Activated naive CD8-positive, alpha-beta T cell treated with anti-CD3 and anti-CD28 coated beads, Interleukin-2, amount 50 U/mL, for 24 hours (primary cell): Measurements from ENCODE around the gene TOM1.

Experiments used
- ATAC-seq: fragments of 150-1000 bp; cut with Tn5 transposase; one replicate; pipeline ENCODE4 v1.10.0; 2021
- DNase-seq: peaks from one replicate; pipeline ENCODE4 v3.0.0; 2021
- H3K27ac Mint-ChIP-seq: one replicate; pipeline ENCODE4 v1.8.0; 2021; ENCODE audit warnings: mild to moderate bottlenecking, mixed read lengths
- H3K27me3 Mint-ChIP-seq: one replicate; pipeline ENCODE4 v1.8.0; 2021; ENCODE audit warnings: mixed read lengths
- H3K36me3 Mint-ChIP-seq: one replicate; pipeline ENCODE4 v1.8.0; 2021; ENCODE audit warnings: low read depth, mixed read lengths
- H3K4me1 Mint-ChIP-seq: one replicate; pipeline ENCODE4 v1.8.0; 2021; ENCODE audit warnings: mixed read lengths
- H3K4me3 Mint-ChIP-seq: one replicate; pipeline ENCODE4 v1.8.0; 2021; ENCODE audit warnings: mild to moderate bottlenecking, moderate library complexity, mixed read lengths
- H3K9me3 Mint-ChIP-seq: one replicate; pipeline ENCODE4 v1.8.0; 2021; ENCODE audit warnings: mixed read lengths

TOM1 gene

DNA sequence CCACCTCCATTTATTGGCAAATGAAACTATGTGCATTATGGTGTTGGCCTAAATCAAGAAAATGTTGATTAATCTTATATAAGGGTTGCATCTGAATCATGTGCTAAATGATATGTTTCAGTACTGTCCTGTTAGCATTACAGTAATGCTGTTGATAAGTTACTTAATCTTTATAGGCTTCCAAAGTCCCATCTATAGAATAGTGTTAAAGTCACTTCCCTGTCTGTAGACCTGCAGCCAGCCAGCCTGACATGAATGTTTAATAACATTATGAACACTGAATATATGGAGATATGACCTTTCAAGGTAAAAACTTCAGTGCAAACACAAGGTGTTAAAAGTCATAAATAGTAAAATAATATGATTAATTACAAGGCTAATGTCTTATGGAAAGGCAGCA, 3.6 kb upstream of the TOM1 start:
- no peaks in the 10 kb centered on the region for H3K9me3 Mint-ChIP-seq
- H3K4me3 Mint-ChIP-seq: no peak overlapping the region
- DNase-seq (no peak), ATAC-seq (no peak)
- H3K27ac Mint-ChIP-seq: no peak overlapping the region
- H3K27me3 Mint-ChIP-seq: no peaks in the 10 kb centered on the region
- peaks cover 33% of the 10 kb centered on the region for H3K36me3 Mint-ChIP-seq
- H3K4me1 Mint-ChIP-seq: peaks cover 25% of the 10 kb centered on the region

DNA sequence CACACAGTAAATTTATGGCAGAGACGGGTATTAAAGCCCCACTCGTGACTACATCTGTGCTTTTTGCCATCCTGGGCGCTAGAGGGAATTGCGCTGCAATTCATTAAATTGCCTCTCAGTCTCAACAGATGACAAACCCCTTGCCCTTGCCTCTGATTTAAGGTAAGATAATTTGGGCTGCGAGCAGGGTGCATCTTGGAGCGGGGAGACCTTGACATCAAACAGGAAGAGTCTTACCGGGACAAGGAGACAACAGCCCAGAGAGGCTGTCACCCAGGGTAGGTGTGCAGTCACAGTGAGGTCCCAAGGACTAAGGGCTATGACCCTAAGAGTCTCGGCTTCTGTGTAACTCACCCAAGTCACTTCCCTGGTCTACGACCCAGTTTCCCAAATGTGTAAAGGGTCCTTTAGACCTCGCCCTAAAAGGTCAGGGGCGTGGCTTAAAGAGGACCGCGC, 449 bp upstream of the TOM1 start:
- DNase-seq: no peak
- peak; percentile 38 for ATAC-seq
- H3K4me1 Mint-ChIP-seq: peaks cover 44% of the 10 kb centered on the region
- H3K36me3 Mint-ChIP-seq: peaks cover 11% of the 10 kb centered on the region
- no peaks in the 10 kb centered on the region for H3K9me3 Mint-ChIP-seq
- H3K4me3 Mint-ChIP-seq: peak overlapping the region; percentile 83
- H3K27me3 Mint-ChIP-seq: no peaks in the 10 kb centered on the region
- peak overlapping the region; percentile 87 for H3K27ac Mint-ChIP-seq

DNA sequence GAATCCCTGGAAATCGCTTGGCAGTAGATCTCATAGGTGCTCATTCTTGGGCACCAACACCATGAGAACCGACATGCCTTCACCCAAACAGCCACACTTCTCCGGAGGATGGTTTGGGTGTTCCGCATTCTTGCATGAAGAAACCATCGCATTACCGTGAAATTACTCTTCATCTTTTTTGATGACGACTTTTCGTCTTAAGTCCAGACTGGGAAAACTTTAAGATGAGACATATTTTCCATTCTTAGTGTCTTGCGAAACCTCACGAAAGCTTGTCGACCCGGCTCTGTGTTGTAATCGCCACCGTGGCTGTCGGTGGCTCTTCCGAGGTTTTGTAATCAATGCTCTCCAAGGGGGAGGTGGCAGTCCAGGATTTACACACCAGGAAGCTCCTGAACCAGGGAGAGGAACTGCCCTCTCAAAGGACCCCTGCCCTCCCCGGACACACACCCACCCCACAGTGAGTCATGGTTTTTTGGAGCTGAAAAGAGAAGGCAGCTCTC, 1.7 kb downstream of the TOM1 start:
- peak overlapping the region; percentile 83 for H3K4me3 Mint-ChIP-seq
- H3K4me1 Mint-ChIP-seq: peaks cover 56% of the 10 kb centered on the region
- H3K9me3 Mint-ChIP-seq: no peaks in the 10 kb centered on the region
- H3K27me3 Mint-ChIP-seq: no peaks in the 10 kb centered on the region
- DNase-seq (no peak), ATAC-seq (no peak)
- H3K27ac Mint-ChIP-seq: peak overlapping the region; percentile 60
- H3K36me3 Mint-ChIP-seq: peaks cover 10% of the 10 kb centered on the region

DNA sequence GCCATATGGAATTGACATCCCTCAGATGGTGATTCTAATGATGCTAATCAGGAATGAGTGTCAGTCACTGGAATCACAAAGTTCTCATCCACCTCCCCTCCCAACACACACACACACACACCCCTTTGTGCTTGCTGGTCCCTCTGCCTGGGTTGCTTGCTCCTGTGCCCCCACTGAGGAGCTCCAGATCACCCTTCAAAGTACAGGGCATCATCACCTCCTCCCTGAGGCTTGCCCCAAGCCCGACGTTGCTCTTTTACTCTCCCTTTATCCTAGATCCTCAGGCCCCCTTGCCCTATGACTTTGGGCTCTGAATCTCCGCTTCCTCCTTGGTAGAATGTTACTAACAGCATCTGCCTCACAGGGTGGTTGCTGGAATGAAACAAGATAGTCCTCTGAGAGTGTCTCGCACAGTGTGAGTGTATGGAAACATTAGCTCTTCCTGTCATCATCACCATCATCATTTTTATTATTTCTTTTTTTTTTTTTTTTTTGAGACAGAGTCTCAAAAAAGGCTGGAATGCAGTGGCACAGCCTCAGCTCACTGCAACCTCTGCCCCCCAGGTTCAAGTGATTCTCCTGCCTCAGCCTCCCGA, 3.4 kb downstream of the TOM1 start:
- no peak overlapping the region for H3K27ac Mint-ChIP-seq
- H3K27me3 Mint-ChIP-seq: no peaks in the 10 kb centered on the region
- no peaks in the 10 kb centered on the region for H3K9me3 Mint-ChIP-seq
- ATAC-seq: no peak
- no peak for DNase-seq
- peaks cover 3% of the 10 kb centered on the region for H3K36me3 Mint-ChIP-seq
- peaks cover 67% of the 10 kb centered on the region for H3K4me1 Mint-ChIP-seq
- no peak overlapping the region for H3K4me3 Mint-ChIP-seq

DNA sequence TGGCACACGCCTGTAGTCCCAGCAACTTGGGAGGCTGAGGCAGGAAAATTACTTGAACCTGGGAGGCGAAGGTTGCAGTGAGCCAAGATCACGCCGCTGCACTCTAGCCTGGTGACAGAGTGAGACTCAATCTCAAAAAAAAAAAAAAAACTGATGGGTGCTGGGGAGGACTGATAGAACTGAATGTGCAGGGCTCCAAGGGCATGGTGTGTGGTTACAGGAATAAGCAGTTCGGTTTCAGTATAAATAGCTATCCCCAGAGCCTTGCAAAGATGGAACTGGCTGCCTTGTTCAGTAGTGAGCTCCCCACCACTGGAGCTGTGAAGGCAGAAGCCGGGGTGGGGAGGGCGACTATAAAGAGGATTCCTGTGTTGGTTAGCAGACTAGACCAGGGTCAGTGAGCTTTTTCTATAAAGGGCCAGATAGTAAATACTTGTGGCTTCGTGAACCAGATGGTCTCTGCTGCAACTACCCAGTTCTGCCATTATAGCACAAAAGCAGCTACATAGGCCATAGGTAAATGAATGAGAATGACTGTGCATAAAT, 5.9 kb downstream of the TOM1 start:
- no peak overlapping the region for H3K4me3 Mint-ChIP-seq

DNA sequence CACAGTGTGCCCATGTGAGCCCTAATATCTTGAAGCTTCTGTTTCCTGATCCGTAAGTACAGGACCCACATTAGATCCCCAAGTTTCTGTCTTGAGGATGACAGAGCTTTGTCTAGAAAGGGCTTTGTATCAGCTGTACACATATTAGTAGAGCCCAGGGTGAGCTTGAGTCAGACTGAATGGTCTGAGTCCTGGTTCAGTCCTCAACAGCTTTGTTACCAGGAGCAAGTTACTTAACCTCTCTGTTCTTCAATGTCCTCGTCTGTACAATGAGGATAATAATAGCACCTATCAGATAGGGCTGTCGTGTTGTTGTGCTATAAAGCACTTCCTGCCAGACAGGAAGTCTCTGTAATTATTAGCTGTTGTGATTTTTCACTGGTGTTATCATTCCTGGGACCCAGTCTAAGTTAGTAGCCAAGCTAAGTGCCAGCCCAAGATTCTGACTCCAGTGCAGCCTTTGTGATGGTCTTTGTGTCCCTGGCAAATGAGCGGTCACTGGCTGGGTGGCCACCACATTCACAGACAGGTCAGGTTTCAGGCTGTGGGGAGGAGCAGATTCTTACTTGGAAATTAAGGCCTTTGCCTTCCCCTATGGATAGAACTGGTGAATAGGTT, 6.8 kb downstream of the TOM1 start:
- DNase-seq (no peak), ATAC-seq (no peak)
- peaks cover 78% of the 10 kb centered on the region for H3K4me1 Mint-ChIP-seq
- no peaks in the 10 kb centered on the region for H3K27me3 Mint-ChIP-seq
- no peak overlapping the region for H3K27ac Mint-ChIP-seq
- H3K36me3 Mint-ChIP-seq: peaks cover 3% of the 10 kb centered on the region
- H3K4me3 Mint-ChIP-seq: no peak overlapping the region
- H3K9me3 Mint-ChIP-seq: no peaks in the 10 kb centered on the region

More for the DNA sequence above, 5.9 kb downstream of the TOM1 start:
- H3K4me1 Mint-ChIP-seq: peaks cover 74% of the 10 kb centered on the region
- ATAC-seq (no peak), DNase-seq (no peak)
- peaks cover 3% of the 10 kb centered on the region for H3K36me3 Mint-ChIP-seq
- no peak overlapping the region for H3K27ac Mint-ChIP-seq
- no peaks in the 10 kb centered on the region for H3K27me3 Mint-ChIP-seq
- no peaks in the 10 kb centered on the region for H3K9me3 Mint-ChIP-seq

DNA sequence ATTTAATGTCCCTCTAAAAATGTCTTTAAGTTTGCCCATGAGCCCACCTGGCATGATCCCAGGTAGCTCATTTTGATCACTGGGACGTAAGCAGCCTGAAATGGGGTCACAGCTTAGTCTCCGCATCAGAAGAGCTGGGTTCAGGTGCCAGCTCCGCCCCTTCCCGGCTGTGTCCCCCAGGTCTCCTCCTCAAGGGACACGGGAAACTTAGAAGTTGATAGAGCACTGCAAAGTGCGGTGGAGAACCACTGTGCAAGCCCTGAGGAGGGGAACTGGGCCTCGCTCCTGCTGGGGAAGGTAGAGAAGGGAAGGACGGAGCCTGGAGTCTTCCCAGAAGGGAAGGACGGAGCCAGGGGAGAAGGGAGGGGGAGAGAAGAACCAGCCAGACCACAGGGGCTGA, 7.7 kb downstream of the TOM1 start:
- no peaks in the 10 kb centered on the region for H3K27me3 Mint-ChIP-seq
- H3K4me1 Mint-ChIP-seq: peaks cover 80% of the 10 kb centered on the region
- DNase-seq: no peak
- ATAC-seq: no peak
- H3K9me3 Mint-ChIP-seq: no peaks in the 10 kb centered on the region
- H3K4me3 Mint-ChIP-seq: no peak overlapping the region
- H3K36me3 Mint-ChIP-seq: peaks cover 3% of the 10 kb centered on the region
- no peak overlapping the region for H3K27ac Mint-ChIP-seq

DNA sequence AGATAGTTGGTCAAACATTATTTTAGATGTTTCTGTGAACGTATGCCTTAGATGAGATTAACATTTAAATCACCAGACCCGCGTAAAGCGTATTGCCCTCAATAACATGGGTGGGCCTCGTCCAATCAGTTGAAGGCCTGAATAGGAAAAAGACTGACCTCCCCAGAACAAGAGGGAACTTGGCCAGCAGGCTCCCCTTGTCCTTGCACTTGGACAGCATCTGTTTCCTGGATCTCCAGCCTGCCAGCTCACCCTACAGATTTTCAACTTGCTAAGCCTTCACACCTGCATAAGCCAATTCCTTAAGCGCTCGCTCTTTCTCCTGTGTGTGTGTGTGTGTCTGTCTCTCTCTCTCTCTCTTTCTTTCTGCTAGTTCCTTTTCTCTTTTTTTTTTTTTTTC, 8.2 kb downstream of the TOM1 start:
- Mint-ChIP-seq H3K4me3 (no peak overlapping the region), H3K36me3 (peaks cover 3% of the 10 kb centered on the region), H3K27me3 (no peaks in the 10 kb centered on the region), H3K4me1 (peaks cover 80% of the 10 kb centered on the region), H3K9me3 (no peaks in the 10 kb centered on the region), H3K27ac (no peak overlapping the region)
- ATAC-seq: no peak
- DNase-seq: no peak

DNA sequence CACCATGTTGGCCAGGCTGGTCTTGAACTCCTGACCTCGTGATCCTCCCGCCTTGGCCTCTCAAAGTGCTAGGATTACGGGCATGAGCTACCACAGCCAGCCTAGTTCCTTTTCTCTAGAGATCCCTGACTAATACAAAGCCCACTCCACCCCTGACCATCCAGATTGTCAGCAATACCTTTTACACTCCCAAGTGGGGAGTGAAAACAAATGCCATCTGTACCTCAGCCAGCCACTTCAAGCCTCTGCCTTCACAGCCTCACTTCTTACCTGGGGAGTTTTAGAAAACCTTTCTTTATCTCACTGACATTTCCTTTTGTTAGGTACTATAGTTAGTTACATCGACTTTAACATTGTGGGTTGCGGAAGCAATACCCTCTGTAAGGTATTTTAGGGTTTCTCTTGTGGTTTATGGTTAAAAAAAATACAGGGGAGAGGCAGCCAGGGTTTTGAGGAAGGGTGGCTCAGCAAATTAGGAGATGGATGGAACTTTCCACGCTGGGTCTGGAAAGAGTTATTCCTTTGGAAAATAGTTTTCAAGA, 8.9 kb downstream of the TOM1 start:
- no peaks in the 10 kb centered on the region for H3K27me3 Mint-ChIP-seq
- DNase-seq (no peak), ATAC-seq (peak; percentile 12)
- no peaks in the 10 kb centered on the region for H3K36me3 Mint-ChIP-seq
- no peak overlapping the region for H3K4me3 Mint-ChIP-seq
- peak overlapping the region; percentile 66 for H3K27ac Mint-ChIP-seq
- no peaks in the 10 kb centered on the region for H3K9me3 Mint-ChIP-seq
- peaks cover 83% of the 10 kb centered on the region for H3K4me1 Mint-ChIP-seq

DNA sequence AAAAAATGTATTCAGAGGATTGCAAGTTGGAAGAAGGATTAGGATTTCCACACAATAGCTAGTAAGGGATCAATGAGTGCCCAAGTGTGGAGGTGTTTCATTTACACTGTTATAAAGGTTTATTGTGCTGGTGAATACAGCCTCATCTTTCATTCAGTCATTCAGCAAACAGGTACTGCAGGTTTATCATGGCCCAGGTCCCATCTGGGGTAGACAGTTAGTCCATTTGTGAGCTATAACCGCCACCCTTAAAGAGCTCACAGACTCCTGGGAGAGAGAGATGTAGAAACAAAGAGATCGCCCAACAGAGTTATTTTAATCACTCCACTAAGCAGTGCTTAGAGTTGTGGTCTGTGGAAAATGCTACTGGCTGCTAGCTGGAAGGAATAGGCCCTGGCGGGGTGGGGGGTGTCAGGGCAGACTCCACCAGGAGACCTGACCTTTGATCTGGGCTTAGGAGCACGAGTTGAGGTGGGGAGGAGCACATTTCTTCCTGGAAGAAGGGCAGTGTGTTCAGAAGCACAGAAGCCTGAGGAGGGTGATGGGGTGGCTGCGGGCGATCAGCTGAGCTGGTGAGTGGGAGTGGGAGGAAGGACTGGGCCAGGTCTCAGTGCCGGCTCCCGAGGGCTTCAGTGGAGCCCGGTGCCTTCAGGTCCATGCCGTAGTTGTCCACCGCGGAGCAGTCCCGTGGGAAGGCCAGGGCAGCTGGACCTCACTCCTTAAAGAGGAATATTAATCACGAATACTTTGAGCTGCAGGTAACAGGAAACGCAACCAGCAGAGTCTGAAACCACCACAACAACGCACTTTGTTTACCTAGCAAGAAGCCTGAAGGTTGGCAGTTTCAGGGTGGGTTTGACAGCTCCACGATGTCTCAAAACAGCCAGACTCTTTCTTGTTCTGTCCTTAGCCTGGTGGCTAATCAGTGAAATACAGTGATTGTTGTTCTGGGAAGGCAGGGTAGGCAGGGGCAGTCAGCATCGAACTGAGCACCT, 11.2 kb downstream of the TOM1 start:
- H3K27me3 Mint-ChIP-seq: no peaks in the 10 kb centered on the region
- H3K4me1 Mint-ChIP-seq: peaks cover 83% of the 10 kb centered on the region
- H3K36me3 Mint-ChIP-seq: no peaks in the 10 kb centered on the region
- no peak overlapping the region for H3K27ac Mint-ChIP-seq
- no peak for ATAC-seq
- no peak for DNase-seq
- no peak overlapping the region for H3K4me3 Mint-ChIP-seq
- no peaks in the 10 kb centered on the region for H3K9me3 Mint-ChIP-seq

DNA sequence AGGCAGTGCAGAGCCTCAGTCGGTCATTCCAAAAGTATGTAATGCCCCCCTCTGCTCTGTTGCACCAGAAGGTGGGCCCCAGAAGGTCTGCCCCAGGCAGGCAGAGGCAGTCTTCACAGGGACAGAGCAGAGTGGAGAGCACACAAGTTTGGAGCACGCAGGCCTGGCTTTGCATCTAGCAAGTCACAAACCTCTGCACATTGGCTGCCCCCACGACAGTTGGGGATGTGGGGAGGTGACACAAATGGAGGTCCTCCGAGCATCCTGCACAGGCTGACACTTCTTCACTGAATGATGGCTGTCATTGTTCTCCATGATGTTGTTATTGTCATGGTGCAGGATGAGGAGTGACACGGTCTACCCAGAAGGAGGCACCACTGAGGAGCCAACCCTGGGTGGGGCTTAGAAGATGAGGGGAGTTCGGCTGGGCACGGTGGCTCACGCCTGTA, 11.9 kb downstream of the TOM1 start:
- no peak for DNase-seq
- H3K27me3 Mint-ChIP-seq: no peaks in the 10 kb centered on the region
- H3K4me3 Mint-ChIP-seq: no peak overlapping the region
- peaks cover 77% of the 10 kb centered on the region for H3K4me1 Mint-ChIP-seq
- H3K27ac Mint-ChIP-seq: no peak overlapping the region
- no peaks in the 10 kb centered on the region for H3K36me3 Mint-ChIP-seq
- no peak for ATAC-seq
- H3K9me3 Mint-ChIP-seq: no peaks in the 10 kb centered on the region

DNA sequence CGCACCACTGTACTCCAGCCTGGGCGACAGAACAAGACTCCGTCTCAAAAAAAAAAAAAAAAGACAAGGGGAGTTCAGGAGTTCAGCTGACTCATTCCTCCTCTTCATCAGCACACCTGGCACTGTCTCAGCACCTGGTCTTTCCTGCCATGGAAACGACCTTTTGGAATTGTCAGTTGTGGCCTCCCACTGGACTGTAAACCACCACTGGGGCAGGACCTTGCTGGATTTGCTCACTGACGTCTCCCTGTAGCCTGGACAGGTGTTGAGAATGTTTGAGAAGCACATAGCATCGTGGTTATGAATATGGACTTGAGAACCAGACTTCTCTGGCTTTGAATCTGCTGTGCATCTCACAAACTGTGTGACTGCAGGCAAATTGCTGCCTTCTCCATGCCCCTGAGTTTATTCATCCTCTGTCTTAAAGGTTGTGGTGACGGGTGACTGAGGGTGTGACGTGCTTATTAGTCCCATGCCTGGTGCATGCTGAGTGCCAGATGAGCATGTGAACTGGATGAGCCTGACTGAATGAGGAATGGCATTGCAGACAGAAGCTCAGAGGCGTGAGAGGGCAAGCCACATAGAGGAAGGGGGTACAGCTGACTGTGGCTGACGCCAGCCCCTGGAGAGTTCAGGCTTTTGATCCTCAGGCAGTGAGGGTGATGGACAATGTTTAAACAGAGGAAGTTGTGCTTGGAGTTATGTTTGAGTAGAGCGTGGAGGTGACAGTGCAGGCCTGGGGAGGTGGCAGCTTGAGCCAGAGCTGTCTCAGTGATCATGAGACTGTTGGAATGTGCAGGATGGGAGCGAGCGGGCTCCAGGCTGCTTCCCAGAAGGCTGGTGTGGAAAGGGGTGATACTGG, 12.7 kb downstream of the TOM1 start:
- no peaks in the 10 kb centered on the region for H3K36me3 Mint-ChIP-seq
- no peaks in the 10 kb centered on the region for H3K27me3 Mint-ChIP-seq
- peak; percentile 44 for ATAC-seq
- peak overlapping the region; percentile 24 for H3K27ac Mint-ChIP-seq
- H3K9me3 Mint-ChIP-seq: no peaks in the 10 kb centered on the region
- DNase-seq: no peak
- peaks cover 69% of the 10 kb centered on the region for H3K4me1 Mint-ChIP-seq
- H3K4me3 Mint-ChIP-seq: no peak overlapping the region

DNA sequence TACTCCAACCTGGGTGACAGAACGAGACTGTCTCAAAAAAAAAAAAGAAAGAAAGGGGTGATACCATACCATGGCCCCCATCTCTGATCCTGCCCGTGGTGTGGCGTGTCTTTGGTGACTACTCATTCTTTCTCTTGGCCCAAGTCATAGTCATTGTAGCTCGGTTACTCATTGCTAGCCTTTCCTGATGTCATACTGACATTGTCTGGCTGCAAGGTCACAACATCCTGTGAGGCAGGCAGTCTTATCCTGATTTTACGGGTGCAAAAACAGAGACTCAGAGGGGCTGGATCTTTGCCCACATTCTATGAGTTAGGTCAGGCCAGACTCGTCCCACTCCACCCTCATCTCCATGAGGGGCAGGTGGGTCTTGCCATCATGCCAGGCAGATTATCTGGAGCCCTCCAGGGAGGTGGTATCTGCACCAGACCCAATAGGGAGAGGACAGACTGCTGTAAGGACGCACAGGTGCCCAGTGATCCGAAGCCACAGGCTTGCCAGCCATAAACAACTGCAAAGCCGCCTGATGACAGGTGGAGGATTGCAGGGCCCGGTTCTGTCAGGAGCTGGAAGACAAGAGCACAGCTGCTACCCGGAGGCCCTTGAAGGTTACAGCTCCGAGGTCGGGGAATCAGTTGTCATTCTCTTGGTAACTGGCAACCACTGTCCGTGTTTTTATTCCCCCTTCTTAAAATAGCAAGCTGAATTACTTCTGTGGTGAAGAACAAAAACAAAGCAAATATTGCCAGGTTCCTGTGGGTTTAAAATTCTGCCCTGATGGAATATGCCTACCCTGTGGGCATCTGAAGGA, 13.8 kb downstream of the TOM1 start:
- no peak overlapping the region for H3K4me3 Mint-ChIP-seq
- DNase-seq: no peak
- H3K36me3 Mint-ChIP-seq: no peaks in the 10 kb centered on the region

More for the DNA sequence above, 13.8 kb downstream of the TOM1 start:
- Mint-ChIP-seq H3K27ac (peak overlapping the region; percentile 59), H3K4me1 (peaks cover 58% of the 10 kb centered on the region), H3K9me3 (no peaks in the 10 kb centered on the region), H3K27me3 (no peaks in the 10 kb centered on the region)
- peak; percentile 73 for ATAC-seq
